RPMI8226 (cell line): ENCODE data around the gene TMEM87B.

ENCODE experiments used
- DNase-seq: peaks from one replicate; pipeline ENCODE4 v3.0.0-alpha.2; 2015

The TMEM87B gene

GRCh38 chr2:112153501-112153900, 98.4 kb downstream of the TMEM87B start:
- DNase-seq = no peak

GRCh38 chr2:112154246-112155117, 99.4 kb downstream of the TMEM87B start:
- DNase-seq = no peak

GRCh38 chr2:112155331-112156151, 100.5 kb downstream of the TMEM87B start:
- peak; percentile 32 for DNase-seq

DNA sequence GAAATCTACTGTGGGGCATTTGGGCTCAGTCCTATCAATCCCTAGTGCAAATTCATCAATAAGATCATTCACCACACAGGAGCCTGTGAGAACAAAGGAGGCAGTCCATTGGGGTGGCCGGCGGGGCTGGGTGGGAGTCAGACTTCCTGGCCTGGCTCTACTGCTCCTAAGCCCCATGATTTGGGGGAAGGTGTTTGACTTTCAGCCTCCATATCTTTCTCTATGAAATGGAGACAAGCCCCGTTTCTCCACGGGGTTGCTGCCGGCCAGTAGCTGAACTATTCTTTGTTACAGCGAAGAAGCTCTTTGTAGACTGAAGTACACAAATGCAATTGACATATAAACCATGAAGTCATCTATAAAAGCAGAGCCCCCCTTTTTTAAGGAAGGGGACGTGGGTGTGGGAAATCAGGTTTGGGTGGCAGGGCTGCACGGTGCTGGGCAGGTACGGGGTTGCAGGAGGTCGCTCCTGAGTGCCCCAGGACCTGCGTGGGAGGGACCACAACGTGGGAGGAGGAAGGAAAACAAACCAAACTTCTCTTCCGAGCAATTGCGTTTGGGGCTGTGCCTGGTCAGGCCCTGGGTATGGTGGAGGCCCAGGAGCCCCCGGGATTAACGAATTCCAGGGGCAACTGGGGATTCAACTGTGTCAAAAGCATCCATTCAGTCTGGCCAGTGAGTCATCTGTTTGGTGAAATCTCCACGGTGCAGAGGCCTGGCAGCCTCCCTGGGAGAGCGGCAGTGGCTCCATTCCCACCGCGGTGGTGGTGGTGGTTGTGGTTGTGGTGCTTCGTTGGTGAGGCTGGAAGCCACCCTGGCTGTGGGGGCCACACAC, 101.3 kb downstream of the TMEM87B start:
- DNase-seq = no peak

- no peak for DNase-seq
Measured at GRCh38 chr2:112157472-112157871, 102.4 kb downstream of the TMEM87B start.

DNA sequence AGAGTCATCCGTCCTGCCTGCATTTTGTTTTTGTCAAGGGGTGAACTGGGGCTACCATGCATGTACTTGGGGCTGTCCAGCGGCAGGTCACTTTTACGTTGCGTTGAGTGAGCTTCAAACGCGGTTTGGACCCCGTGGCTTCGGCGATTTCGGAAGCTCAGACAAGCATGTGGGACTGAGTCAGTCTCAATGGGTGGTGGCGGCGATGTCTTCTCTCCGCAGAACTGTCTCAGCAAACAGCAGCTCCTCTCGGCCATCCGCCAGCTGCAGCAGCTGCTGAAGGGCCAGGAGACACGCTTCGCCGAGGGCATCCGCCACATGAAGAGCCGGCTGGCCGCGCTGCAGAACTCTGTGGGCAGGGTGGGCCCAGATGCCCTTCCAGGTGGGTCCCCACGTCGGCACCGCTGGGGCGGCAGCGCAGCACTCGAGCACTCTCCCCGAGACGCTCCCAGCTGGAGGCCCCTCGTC, 104.4 kb downstream of the TMEM87B start:
- no peak for DNase-seq

DNA sequence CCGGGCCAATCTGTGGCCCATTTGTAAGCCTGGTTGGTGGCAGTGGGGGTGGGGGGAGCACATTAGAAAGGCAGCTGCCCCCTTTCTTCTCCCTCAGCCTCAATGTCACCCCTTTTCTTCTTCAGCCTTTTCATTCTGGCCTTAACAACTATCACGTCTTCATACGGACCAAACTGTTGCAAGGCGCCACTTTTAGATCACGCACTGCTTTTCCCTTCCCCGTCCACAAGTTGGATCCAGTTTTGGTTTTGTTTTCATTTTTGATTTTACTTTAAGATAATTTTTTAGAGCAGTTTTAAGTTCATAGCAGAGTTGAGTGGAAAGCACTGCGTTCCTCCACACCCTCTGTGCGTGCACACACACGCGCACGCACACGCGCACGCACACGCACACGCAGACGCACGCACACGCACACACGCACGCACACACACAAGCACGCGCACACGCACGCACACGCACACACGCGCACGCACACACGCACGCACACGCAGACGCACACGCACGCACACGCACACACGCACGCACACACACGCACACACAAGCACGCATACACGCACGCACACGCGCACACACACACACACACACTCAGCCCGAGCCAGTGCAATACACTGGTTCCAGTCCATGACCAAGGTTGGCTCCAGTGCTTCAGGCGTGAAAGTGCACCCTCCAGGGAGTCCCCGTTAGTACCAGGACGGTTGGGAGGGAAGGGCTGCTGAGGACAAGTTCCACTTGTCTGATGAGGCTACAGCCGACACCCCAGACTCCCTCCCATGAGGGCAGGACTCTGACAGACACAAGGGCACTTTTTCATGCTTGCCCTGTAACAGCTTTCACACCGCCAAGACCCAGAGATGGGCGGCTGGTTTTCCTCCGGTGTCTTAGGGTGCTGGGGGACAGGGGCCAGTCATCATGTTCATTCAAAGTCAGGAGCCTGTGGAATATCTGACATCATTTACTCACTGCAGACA, 105.5 kb downstream of the TMEM87B start:
- DNase-seq = no peak

DNA sequence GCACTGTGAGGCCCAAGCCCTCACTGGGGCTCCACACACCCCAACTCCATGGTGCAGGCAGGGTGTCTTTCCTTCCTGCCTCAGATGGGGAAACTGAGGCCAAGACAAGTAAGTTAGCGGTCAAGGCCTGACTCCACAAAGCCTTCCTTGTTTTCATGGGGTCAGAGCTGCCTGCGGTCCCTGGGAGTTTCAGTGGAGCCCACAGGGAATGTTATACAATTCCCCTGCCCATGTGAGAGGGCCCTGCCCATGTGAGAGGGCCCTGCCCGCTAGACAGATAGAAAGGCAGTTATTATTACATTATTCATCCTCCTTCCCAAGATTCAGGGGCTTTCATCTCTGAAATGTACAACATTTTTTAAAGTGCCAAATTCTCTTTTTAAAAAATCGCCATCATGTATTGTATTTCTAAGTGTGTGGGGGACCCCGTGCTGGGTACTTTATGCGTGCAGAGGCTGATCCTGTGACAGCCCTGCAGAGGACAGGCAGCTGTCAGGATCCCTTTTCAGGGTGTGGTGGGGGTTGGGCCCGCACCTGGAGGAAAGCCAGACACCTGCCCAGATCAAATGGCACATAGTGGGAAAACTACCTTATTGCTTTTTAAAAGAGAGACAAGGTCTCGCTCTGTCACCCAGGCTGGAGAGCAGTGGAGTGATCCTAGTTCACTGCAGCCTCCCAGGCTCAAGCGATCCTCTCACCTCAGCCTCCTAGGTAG, 106.5 kb downstream of the TMEM87B start:
- no peak for DNase-seq

GRCh38 chr2:112162341-112162740, 107.3 kb downstream of the TMEM87B start:
- DNase-seq = no peak

GRCh38 chr2:112162956-112163355, 107.9 kb downstream of the TMEM87B start:
- DNase-seq = no peak

- DNase-seq = no peak
Measured at GRCh38 chr2:112163541-112163981, 108.5 kb downstream of the TMEM87B start.

DNA sequence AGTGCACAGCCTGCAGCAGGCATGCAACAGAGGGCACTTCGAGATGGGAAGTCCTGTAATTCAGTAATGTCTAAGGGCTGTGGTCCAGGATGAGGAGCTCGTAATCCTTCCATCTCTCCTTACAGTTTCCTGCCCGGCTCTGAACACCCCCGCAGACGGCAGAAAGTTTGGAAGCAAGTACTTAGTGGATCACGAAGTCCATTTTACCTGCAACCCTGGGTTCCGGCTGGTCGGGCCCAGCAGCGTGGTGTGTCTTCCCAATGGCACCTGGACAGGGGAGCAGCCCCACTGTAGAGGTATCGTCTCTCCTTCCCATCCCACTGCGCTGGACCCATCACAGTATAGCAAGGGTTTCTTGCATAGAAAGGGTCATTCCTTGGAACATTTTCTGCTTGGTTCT, 109.8 kb downstream of the TMEM87B start:
- DNase-seq = no peak

DNA sequence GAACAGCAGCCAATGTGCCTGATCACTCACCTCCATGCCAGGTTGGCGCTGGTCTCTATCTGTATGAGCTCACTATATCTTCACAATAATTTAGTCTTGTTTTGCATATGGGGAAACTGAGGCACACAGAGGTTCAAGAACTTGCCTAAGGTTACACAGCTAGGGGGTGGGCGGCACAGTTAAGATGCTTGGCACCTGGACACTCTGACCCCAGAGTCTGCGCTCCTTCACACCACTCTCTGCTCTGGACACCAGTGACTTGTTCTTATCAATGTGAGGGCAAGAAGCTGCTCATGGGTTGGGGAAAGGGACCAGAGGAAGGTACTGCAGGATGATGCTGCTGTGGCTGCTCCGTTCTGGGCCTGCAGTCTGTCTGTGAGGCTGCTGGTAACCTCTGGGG, 110.2 kb downstream of the TMEM87B start:
- no peak for DNase-seq

- DNase-seq = no peak
Measured at GRCh38 chr2:112166806-112167499, 111.9 kb downstream of the TMEM87B start.

DNA sequence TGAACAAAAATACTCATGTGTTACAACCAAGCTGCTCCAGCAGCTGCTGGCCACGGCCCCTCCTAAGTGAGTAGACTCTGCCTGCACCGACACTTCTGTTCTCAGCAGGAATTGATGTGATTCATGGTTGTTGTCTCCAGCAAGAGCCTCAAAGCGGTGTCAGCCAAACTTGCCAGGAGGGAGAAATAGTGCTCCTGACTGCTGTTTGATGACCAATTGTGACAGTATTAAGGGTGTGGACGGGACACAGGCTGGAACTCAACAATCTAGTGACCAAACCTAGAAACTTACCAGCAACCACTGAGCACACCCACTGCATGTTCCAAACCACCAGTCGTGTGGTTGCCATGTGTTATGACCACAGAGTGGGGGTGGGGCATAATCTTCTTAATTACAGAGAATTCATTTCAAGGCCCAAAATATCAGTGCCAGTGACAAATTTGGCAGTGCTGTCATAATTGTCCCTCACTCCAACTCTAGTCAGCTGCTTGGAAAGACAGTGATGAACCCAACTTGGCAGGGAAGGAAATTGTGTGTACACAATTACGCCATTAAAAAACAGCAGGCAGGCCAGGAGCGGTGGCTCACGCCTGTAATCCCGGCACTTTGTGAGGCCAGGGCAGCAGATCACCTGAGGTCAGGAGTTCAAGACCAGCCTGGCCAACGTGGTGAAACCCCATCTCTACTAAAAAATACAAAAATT, 113.5 kb downstream of the TMEM87B start:
- no peak for DNase-seq
